ENCODE data around the gene C2CD2L. TPM values are rescaled to one million over a fixed set of nuclear protein-coding genes. Genes with fewer than 3 reads are reported as not detected.

The C2CD2L gene
- total and polyA plus RNA-seq, 2 of the 13 experiments (the other 11 are each of a cell fraction or from before 2014, with no cell fraction given) = 3.7 to 5.5 TPM

DNA sequence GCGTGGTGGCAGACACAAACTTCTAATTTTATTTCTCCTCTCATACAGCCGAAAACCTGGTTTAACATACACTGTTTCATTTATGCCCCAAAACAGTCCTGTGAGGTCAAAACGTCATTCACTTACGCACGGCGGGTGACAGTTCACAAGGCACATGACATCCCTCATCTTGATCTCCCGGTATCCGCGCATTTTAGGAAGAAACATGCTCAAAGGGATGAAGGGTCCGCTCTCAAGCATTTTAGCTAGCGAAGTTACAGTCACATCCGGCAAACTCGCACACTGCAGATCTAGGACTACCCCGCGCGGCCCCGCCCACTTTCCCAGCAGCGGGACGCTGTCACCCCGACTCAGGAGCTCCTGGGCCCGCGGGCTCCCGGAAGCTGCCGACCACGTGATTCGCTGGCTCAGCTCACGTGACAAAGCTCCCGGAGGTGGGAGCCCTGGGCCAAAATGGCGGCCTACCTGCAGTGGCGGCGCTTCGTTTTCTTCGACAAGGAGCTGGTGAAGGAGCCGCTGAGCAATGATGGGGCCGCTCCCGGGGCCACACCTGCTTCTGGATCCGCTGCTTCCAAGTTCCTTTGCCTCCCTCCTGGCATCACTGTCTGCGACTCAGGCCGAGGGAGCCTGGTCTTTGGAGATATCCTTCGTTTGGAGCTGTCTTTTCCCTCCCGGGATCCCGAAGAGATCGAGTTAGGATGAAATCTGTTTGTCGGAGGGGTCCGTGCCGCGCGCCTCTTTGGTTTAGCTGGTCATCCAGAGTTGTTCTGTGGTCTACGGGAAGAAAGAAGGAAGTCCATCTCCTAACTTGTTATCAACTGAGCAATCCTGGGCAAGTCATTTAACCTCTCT is 39.5 kb upstream of the C2CD2L start, which contains the start of gene VPS11 (continued):
- TF ChIP-seq, protein P1, sequence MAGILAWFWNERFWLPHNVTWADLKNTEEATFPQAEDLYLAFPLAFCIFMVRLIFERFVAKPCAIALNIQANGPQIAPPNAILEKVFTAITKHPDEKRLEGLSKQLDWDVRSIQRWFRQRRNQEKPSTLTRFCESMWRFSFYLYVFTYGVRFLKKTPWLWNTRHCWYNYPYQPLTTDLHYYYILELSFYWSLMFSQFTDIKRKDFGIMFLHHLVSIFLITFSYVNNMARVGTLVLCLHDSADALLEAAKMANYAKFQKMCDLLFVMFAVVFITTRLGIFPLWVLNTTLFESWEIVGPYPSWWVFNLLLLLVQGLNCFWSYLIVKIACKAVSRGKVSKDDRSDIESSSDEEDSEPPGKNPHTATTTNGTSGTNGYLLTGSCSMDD (CRISPR knock-in tag; IDR thresholded peaks at IDR 0.05) = no peak
- TF ChIP-seq IRX3 (CRISPR knock-in tag; IDR thresholded peaks at IDR 0.05; ENCODE audit: borderline replicate concordance, low read depth) = no peak
- TF ChIP-seq SYNCRIP (IDR thresholded peaks at IDR 0.05; ENCODE audit: insufficient read depth, low read depth, low read length) = no peak
- TF ChIP-seq, protein P2, sequence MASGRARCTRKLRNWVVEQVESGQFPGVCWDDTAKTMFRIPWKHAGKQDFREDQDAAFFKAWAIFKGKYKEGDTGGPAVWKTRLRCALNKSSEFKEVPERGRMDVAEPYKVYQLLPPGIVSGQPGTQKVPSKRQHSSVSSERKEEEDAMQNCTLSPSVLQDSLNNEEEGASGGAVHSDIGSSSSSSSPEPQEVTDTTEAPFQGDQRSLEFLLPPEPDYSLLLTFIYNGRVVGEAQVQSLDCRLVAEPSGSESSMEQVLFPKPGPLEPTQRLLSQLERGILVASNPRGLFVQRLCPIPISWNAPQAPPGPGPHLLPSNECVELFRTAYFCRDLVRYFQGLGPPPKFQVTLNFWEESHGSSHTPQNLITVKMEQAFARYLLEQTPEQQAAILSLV (CRISPR knock-in tag; IDR thresholded peaks at IDR 0.05; ENCODE audit: borderline replicate concordance) = no peak
- TF ChIP-seq ZNF33A (CRISPR knock-in tag; IDR thresholded peaks at IDR 0.05; ENCODE audit: borderline replicate concordance) = no peak
- TF ChIP-seq ONECUT2 (CRISPR knock-in tag; IDR thresholded peaks at IDR 0.05) = no peak
- TF ChIP-seq, protein P3, sequence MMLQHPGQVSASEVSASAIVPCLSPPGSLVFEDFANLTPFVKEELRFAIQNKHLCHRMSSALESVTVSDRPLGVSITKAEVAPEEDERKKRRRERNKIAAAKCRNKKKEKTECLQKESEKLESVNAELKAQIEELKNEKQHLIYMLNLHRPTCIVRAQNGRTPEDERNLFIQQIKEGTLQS (CRISPR knock-in tag; IDR thresholded peaks at IDR 0.05) = no peak; the same call in 1 of the 2 replicates
- TF ChIP-seq, protein P4, sequence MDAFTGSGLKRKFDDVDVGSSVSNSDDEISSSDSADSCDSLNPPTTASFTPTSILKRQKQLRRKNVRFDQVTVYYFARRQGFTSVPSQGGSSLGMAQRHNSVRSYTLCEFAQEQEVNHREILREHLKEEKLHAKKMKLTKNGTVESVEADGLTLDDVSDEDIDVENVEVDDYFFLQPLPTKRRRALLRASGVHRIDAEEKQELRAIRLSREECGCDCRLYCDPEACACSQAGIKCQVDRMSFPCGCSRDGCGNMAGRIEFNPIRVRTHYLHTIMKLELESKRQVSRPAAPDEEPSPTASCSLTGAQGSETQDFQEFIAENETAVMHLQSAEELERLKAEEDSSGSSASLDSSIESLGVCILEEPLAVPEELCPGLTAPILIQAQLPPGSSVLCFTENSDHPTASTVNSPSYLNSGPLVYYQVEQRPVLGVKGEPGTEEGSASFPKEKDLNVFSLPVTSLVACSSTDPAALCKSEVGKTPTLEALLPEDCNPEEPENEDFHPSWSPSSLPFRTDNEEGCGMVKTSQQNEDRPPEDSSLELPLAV (CRISPR knock-in tag; conservative IDR thresholded peaks at IDR 0.05; ENCODE audit: low read depth) = no peak
- no peak for TF ChIP-seq RFX1 (IDR thresholded peaks at IDR 0.05)
- no peak for TF ChIP-seq TEAD2 (CRISPR knock-in tag; IDR thresholded peaks at IDR 0.05)
- no peak for TF ChIP-seq NPAS2 (CRISPR knock-in tag; IDR thresholded peaks at IDR 0.05; ENCODE audit: borderline replicate concordance)
- TF ChIP-seq, protein P5, sequence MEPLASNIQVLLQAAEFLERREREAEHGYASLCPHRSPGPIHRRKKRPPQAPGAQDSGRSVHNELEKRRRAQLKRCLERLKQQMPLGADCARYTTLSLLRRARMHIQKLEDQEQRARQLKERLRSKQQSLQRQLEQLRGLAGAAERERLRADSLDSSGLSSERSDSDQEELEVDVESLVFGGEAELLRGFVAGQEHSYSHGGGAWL (CRISPR knock-in tag; IDR thresholded peaks at IDR 0.05) = peak; percentile 79
- TF ChIP-seq SIN3B (IDR thresholded peaks at IDR 0.05; ENCODE audit: low read length) = peak; percentile 90
- TF ChIP-seq ZFP36L2 (CRISPR knock-in tag; IDR thresholded peaks at IDR 0.05) = no peak
- peak; percentile 29; the same call in 1 of the 2 replicates for TF ChIP-seq RARA (CRISPR knock-in tag; IDR thresholded peaks at IDR 0.05)
- TF ChIP-seq ZBTB8A (CRISPR knock-in tag; IDR thresholded peaks at IDR 0.05; ENCODE audit: borderline replicate concordance, low read depth) = no peak
- peak; percentile 42 for TF ChIP-seq AGO2 (optimal IDR thresholded peaks at IDR 0.05; ENCODE audit: low read depth, low read length)
- no peak for TF ChIP-seq ATRX (CRISPR knock-in tag; IDR thresholded peaks at IDR 0.05; ENCODE audit: borderline replicate concordance)
- TF ChIP-seq, protein P6, sequence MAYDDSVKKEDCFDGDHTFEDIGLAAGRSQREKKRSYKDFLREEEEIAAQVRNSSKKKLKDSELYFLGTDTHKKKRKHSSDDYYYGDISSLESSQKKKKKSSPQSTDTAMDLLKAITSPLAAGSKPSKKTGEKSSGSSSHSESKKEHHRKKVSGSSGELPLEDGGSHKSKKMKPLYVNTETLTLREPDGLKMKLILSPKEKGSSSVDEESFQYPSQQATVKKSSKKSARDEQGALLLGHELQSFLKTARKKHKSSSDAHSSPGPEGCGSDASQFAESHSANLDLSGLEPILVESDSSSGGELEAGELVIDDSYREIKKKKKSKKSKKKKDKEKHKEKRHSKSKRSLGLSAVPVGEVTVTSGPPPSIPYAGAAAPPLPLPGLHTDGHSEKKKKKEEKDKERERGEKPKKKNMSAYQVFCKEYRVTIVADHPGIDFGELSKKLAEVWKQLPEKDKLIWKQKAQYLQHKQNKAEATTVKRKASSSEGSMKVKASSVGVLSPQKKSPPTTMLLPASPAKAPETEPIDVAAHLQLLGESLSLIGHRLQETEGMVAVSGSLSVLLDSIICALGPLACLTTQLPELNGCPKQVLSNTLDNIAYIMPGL (CRISPR knock-in tag; IDR thresholded peaks at IDR 0.05; ENCODE audit: borderline replicate concordance in 1 of 2, low read depth in 1 of 2) = peak; percentile 44 to 85; a peak in 1 of 4 replicates
- no peak for TF ChIP-seq REXO4 (CRISPR knock-in tag; IDR thresholded peaks at IDR 0.05; ENCODE audit: borderline replicate concordance)
- peak; percentile 76 for TF ChIP-seq BORCS8-MEF2B (CRISPR knock-in tag; IDR thresholded peaks at IDR 0.05)
- TF ChIP-seq NR2C2 (CRISPR knock-in tag; IDR thresholded peaks at IDR 0.05; ENCODE audit: borderline replicate concordance) = peak; percentile 75; the same call in 1 of the 2 replicates

Measured in HepG2 (cell line).